SKM-1 treated with dmso at 0.1 percent for 144 hours (cell line): ENCODE results near the gene ST6GAL1.
"Not testable (repeated sequence)": the region's sequence is repeated elsewhere in the genome, so short reads cannot be mapped to it uniquely, and the experiment has no call there.

Experiments used
- DNase-seq: peaks from one replicate; lab custom pipeline; 2025; ENCODE audit not compliant: unreplicated experiment; lab: John Stamatoyannopoulos, UW

The ST6GAL1 gene

GRCh38 chr3:187019542-187020072 is 89.3 kb downstream of the ST6GAL1 start:
- DNase-seq = no peak

- no peak for DNase-seq
Measured at GRCh38 chr3:187020376-187020775, 90.0 kb downstream of the ST6GAL1 start.

- DNase-seq = no peak
Measured at GRCh38 chr3:187021748-187022402, 91.5 kb downstream of the ST6GAL1 start.

- no peak for DNase-seq
Measured at GRCh38 chr3:187022403-187023029, 92.2 kb downstream of the ST6GAL1 start.

- DNase-seq = not testable (repeated sequence)
Measured at GRCh38 chr3:187023340-187023739, 93.0 kb downstream of the ST6GAL1 start.

GRCh38 chr3:187024536-187025226 is 94.4 kb downstream of the ST6GAL1 start:
- no peak for DNase-seq

GRCh38 chr3:187025254-187025655 is 94.9 kb downstream of the ST6GAL1 start:
- no peak for DNase-seq

GRCh38 chr3:187025656-187026316 is 95.5 kb downstream of the ST6GAL1 start:
- no peak for DNase-seq

- no peak for DNase-seq
Measured at GRCh38 chr3:187026317-187026670, 96.0 kb downstream of the ST6GAL1 start.

- DNase-seq = no peak
Measured at GRCh38 chr3:187027531-187028278, 97.4 kb downstream of the ST6GAL1 start.

GRCh38 chr3:187031934-187032333 is 101.6 kb downstream of the ST6GAL1 start:
- no peak for DNase-seq

GRCh38 chr3:187036394-187036793 is 106.1 kb downstream of the ST6GAL1 start:
- DNase-seq = no peak

- no peak for DNase-seq
Measured at GRCh38 chr3:187039100-187039722, 108.9 kb downstream of the ST6GAL1 start.

GRCh38 chr3:187039723-187040414 is 109.5 kb downstream of the ST6GAL1 start:
- DNase-seq = no peak

- DNase-seq = no peak
Measured at GRCh38 chr3:187040516-187041361, 110.4 kb downstream of the ST6GAL1 start.

- no peak for DNase-seq
Measured at GRCh38 chr3:187041362-187042307, 111.3 kb downstream of the ST6GAL1 start.

GRCh38 chr3:187042346-187042745 is 112.0 kb downstream of the ST6GAL1 start:
- DNase-seq = no peak
